HG03469 (cell line): ENCODE measurements around the gene NFIC.
A peak's percentile ranks its signal among the peaks of the same experiment; 100 is the strongest.

Source experiments
- ATAC-seq: cut with Tn5 transposase; IDR thresholded peaks from one replicate; pipeline ENCODE4 v1.9.1; 2021; ENCODE audit warnings: mild to moderate bottlenecking, moderate library complexity, moderate number of reproducible peaks; ENCODE audit not compliant: unreplicated experiment

NFIC gene

DNA sequence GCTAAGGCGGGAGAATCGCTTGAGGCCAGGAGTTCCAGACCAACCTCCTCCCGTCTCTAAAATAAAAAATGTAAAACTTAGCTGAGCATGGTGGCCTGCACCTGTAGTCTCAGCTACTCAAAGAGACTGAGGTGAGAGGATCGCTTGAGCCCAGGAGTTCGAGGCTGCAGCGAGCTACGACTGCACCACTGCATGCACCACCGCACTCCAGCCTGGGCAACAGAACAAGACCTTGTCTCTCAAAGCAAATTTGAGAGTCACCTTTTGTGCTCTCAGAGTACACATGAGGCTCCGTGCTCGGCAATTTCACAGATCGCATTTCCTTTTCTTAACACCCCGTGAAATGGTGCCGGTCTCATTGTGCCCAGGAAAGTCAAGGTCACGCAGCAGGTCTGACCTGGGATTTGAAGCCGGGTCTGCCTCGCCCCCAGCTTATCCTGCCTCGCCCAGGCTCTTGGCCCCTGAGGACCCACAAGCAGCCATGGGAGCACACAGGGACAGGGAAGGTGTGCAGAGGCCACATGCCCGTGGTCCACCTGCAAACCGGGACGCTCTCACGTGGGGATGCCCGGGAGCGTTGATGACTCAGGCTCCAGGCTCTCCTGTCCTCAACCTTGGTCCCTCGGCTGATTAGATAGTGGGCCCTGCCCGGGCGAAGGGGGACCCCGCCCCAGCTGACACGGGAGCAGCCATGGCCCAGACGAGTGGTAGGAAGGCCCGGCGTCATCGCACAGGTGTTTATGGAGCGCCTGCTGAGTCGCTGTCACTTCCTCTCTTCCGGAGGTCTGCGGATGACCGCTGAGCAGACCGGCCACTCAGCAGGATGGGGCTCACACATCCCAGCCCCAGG, 115.1 kb downstream of the NFIC start:
- no peak for ATAC-seq

DNA sequence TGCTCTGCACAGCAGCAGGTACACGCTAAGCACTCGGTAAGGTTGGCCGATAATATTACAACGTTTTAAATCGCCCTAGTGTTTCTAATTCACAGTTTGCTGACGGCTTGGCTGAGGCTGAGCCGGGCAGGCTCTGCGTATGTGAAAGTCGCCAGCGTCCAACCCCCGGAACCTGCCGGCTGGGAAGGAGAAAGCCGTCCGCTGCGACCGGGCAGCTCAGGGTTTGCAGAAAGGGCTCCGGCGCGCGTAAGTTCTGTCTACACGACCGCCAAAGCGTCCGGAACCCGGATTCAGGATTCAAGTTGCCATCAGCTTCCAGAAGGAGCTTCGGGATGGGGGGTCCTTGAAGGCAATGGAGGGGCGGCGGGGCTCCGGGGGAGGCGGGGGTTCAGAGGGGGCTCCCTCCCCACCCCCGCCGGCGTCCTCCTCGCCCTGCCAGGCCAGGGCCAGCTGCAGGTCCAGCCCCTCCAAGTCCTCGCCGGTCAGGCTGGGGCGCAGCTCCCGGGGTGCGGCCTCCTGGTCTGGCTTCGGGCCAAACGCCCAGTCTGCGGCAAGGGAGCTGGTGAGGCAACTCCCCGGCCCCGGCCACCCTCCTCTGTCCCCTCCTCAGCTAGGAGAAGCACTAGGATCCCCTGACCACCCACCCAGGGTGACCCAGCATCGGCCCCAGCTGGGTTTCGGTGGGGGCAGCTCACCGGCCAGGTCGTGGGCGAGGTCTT, 116.3 kb downstream of the NFIC start:
- ATAC-seq, result no peak

GRCh38 chr19:3483226-3483628, 116.8 kb downstream of the NFIC start, which contains the start of gene SMIM44:
Gene SMIM44 (minus strand): TSS chr19:3483441. CDS start chr19:3483403, 38 bp downstream.
- ATAC-seq, result no peak

- ATAC-seq, result no peak
These were observed 125.2 kb downstream of the NFIC start for GRCh38 chr19:3491396-3492119.

DNA sequence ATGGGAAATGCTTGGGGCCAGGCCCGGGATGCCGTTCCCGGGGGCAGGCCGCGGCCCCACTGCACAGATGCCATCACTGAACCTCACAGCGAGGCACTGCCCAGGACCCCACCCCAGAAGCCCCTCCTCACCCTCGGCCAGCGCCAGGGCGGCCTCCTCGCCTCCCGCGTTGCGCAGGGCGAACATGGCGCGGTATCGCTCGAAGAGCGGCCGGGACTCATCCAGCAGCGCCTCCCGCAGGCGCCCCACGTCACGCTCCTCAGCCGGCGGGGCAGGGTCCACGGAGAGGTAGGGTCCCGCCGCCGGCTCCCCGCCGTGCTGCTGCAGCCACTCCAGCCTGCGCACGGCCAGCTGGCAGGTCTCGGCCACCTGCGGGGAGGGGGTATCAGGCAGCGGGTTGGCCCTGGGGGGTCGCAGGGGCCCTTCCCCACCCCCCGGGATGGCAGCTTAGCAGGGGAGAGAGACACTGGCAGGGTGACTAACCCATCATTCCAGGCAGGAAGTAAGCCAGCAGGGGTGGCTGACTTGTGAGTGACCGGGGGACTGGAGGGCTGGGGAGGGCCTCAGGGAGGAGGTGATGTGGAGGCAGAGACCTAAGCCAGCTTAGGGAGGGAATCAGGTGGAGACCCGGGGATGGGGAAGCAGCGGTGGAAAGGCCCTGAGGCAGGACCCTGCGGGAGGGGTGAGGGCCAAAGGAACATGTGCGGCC, 125.9 kb downstream of the NFIC start:
- no peak for ATAC-seq

GRCh38 chr19:3492919-3493318, 126.5 kb downstream of the NFIC start:
- ATAC-seq, result no peak

- no peak for ATAC-seq
These were observed 127.3 kb downstream of the NFIC start for GRCh38 chr19:3493651-3494050.

DNA sequence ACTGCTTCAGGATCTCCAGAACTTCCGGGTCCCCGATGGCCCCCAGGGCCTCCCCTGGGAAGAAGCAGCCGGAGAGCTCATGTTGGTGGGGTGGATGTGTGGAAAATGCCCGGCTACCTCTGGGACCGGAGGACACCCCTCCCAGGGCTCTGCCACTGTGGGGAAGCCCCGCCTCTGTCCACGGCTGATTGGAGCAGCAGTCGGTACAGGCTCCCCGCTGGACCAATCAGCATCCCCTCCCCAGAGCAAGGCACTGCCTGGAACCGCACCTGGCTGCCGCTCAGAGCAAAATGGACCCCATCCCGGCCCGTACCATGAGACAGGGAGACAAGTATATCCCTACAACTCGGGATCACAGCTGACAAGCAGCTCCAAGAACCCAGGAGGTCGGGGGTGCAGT, 127.7 kb downstream of the NFIC start:
- ATAC-seq, result no peak

DNA sequence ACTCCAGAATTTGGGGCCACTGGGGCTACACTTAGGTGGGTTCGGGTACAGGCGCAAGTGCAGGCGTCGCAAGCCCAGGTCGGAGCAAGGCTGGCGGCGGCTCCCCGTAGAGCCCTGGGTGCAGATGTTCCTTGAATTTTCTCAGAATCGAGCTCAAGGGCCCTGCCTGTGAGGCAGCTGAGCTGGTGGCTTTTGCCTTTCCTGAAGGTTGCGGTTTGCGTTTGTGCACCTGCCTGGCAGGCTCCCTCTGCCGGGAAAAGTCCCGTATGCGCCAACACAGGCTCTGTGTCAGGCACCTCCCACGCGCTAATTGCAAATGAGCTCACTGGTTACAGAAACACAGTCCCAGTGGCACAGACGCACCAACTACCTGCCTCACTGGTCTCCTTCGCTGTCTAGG, 128.2 kb downstream of the NFIC start:
- ATAC-seq, result no peak

GRCh38 chr19:3496392-3497273, 130.2 kb downstream of the NFIC start:
- no peak for ATAC-seq

DNA sequence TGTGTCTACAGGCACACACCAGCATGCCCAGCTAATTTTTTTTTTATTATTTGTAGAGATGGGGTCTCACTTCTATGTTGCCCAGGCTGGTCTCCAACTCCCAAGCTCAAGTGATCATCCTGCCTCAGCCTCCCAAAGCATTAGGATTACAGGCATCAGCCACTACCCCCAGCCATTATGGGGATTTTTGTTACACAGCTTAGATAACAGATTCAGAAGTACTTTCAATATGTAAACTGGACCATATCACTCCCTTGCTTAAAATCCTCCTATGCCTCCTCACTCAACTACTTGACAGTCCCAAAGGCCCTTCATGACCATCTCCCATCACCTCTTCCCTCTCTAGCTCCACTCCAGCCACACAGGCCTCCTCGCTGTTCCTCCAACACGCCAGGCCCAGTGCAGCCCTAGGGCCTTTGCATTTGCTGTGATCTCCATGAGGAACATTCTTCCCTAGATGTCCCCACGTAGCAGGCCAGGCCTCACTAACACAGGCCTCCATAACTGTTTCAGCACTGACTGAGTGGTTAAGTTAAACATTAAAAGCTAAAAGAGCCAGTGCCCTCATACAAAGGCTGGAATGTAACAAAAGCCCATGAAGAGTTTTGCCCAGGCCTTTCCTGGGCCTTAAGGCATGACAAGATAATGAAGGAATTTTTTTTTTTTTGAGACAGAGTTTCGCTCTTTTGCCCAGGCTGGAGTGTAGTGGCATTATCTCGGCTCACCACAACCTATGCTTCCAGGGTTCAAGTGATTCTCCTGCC, 131.6 kb downstream of the NFIC start:
- ATAC-seq, result no peak

- no peak for ATAC-seq
These were observed 133.5 kb downstream of the NFIC start for GRCh38 chr19:3499738-3500428.

DNA sequence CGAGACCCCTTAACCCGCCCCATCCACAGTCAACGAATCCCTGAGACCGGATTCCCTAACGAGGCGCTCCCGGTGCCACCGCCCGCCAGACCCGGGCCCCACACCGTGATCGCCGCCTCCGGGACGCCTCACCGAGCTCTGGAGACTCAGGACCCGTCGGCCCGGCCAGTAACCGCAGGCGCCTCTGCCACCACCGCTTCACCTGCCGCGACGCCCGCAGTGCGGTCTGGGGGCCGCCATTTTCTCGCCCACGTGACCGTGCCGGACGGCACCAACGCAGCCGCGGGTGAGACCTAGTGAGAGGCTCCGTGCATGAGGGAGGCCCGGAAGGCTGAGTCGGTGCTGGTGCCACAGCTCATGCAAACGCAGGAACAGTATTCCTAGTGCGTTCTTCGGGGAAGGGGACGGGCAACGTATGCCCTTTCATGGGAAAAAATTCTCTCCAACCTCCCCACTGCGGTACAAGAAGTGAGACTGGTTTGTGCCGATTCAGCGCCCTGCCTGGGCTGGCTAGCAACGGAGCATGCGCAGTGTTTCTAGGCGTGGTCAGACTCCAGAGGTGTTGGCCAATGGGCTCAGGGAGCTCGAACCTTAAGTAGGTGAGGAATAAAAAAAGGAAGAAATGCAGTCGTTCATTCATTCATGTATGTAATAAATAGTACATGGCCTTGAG, 134.2 kb downstream of the NFIC start, which contains the start of gene DOHH:
Gene DOHH (minus strand): TSS at position 246 of the 673 bp plus-strand sequence. CDS start 3,860 bp downstream, outside the sequence.
- ATAC-seq, result no peak

DNA sequence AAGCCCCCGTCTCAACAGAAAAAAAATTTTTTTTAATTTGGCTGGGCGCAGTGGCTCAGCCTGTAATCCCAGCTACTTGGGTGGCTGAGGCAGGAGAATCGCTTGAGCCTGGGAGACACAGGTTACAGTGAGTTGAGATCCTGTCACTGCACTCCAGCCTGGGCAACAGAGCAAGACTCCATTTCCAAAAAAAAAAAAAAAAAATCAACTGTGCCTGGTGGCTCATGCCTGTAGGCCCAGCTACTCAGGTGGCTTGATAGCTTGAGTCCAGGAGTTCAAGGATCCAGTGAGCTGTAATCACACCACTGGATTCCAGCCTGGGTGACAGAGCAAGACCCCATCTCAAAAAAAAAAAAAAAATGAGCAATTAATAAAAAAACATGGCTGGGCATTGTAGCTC, 135.4 kb downstream of the NFIC start:
- ATAC-seq, result no peak

GRCh38 chr19:3503036-3503572, 136.7 kb downstream of the NFIC start:
- ATAC-seq, result no peak

DNA sequence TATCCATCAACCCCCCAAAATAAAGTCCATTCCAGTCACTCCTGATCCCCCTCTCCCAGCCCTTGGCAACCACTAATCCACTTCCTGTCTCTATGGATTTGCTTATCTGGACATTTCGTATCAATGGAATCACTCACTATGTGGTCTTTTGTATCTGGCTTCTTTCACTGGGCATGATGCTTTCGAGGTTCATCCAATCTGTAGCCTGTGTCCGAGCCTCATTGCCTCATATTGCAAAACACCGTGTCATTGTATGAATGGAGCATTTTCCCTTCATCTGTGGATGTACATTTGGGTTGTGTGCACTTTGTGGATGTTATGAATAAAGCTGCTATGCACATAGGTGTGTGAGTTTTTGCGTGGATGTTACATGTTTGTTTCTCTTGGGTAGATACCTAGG, 138.4 kb downstream of the NFIC start:
- ATAC-seq, result no peak

GRCh38 chr19:3505598-3506383, 139.4 kb downstream of the NFIC start, which contains the start of gene FZR1:
Gene FZR1 (plus strand): TSS chr19:3506311. CDS start chr19:3522990, 16,679 bp downstream.
- peak; percentile 80 for ATAC-seq
